Brain microvascular endothelial cell (primary cell): ENCODE results near the gene FSTL4.

ENCODE experiments used
- DNase-seq: peaks from one replicate; pipeline ENCODE4 v3.0.0-alpha.2; 2020
- H3K27ac ChIP-seq: fragments of 250-450 bp; sonication (Bioruptor Pico); 2 replicates; pipeline ENCODE4 v1.5.1; 2020; ENCODE audit warnings: mild to moderate bottlenecking, moderate library complexity
- H3K27me3 ChIP-seq: fragments of 250-450 bp; sonication (Bioruptor Pico); replicated peaks from 2 replicates; pipeline ENCODE4 v1.5.1; 2020; ENCODE audit warnings: mild to moderate bottlenecking
- H3K36me3 ChIP-seq: fragments of 250-450 bp; sonication (Bioruptor Pico); replicated peaks from 2 replicates; pipeline ENCODE4 v1.5.1; 2020; ENCODE audit warnings: mild to moderate bottlenecking
- H3K4me3 ChIP-seq: 2 replicates; pipeline ENCODE4 v1.5.1; 2011; ENCODE audit warnings: low read depth, mild to moderate bottlenecking, control low read depth, low read length, moderate library complexity
- in situ Hi-C: cut with HindIII; loops from 2 replicates; pipeline ENCODE4 v1.10.0; 2017; ENCODE audit warnings: low sequenced_read_pairs, low pct_ligation_motif_present
- TF ChIP-seq, protein P1 (sequence below): IDR thresholded peaks from 2 replicates; pipeline ENCODE4 v1.5.1; 2011; ENCODE audit warnings: low read depth, mild to moderate bottlenecking, moderate library complexity, low read length, control low read depth, inconsistent platforms; ENCODE audit errors: missing control alignments

The FSTL4 gene

GRCh38 chr5:133321833-133322420 is 290.4 kb downstream of the FSTL4 start:
- no peaks in the 10 kb centered on the region for H3K27me3 ChIP-seq
- H3K36me3 ChIP-seq: no peaks in the 10 kb centered on the region
- no peak for DNase-seq
- H3K27ac ChIP-seq: no peak overlapping the region
- no peak overlapping the region for H3K4me3 ChIP-seq
- TF ChIP-seq, protein P1, sequence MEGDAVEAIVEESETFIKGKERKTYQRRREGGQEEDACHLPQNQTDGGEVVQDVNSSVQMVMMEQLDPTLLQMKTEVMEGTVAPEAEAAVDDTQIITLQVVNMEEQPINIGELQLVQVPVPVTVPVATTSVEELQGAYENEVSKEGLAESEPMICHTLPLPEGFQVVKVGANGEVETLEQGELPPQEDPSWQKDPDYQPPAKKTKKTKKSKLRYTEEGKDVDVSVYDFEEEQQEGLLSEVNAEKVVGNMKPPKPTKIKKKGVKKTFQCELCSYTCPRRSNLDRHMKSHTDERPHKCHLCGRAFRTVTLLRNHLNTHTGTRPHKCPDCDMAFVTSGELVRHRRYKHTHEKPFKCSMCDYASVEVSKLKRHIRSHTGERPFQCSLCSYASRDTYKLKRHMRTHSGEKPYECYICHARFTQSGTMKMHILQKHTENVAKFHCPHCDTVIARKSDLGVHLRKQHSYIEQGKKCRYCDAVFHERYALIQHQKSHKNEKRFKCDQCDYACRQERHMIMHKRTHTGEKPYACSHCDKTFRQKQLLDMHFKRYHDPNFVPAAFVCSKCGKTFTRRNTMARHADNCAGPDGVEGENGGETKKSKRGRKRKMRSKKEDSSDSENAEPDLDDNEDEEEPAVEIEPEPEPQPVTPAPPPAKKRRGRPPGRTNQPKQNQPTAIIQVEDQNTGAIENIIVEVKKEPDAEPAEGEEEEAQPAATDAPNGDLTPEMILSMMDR: no peak
- in situ Hi-C loops: no loop called here

DNA sequence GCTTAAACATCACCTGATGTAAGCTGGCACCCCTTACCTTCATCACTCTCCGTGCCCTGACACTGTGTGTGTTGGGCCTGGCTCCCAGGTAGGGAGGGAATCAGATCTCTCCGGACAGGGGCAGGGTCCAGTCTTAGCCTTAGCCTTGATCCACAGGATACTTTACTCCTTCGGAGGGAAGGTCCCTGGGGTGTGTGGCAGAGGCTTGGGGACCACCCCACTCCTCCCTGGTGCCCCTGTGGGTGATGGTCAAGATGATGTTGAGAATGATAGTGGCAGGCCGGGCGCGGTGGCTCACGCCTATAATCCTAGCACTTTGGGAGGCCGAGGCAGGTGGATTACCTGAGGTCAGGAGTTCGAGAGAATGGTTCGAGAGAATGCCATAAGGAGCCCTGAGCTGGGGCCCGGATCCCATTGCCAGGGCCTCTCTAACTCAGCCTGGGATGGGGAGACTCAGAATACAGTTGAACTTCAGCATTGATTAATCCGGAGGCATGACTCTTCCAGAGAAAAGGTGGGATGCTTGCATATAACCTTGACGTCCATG is 291.0 kb downstream of the FSTL4 start:
- H3K4me3 ChIP-seq: no peak overlapping the region
- H3K27me3 ChIP-seq: peaks cover 2% of the 10 kb centered on the region
- no peak for DNase-seq
- no peak overlapping the region for H3K27ac ChIP-seq
- TF ChIP-seq, protein P1: no peak
- in situ Hi-C loops: no loop called here
- H3K36me3 ChIP-seq: no peaks in the 10 kb centered on the region

DNA sequence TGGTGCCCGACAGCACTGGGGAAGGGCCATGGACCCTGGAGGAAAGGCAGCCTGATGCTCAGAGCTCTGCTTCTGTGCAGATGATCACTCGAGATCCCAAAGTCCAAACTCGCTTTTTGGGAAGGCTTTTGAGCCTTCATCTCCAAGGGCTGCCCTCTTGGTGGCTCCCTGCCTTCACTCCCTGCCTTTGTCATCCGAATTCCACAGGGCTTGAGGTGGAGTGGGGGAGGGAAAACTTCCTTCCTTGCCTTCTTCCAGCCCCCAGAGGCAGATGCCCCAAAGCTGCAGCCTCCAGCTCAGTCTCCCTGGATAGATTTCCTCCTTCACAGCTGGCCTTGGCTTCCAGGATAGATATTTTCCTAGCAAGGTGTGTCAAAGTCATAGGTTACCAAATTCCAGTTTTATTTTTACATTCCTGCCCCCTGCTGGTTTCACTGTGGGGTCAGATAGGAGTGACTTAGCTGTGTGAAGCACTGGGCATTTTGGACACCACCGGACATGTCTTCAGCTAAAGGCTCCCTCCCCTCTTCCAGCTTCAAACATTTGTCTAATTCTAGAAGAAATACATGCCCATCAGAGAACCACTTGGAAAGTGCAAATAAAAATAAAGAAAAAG is 292.3 kb downstream of the FSTL4 start:
- H3K36me3 ChIP-seq: no peaks in the 10 kb centered on the region
- no peak overlapping the region for H3K4me3 ChIP-seq
- in situ Hi-C loops: no loop called here
- TF ChIP-seq, protein P1: peak; percentile 29
- DNase-seq: no peak
- H3K27ac ChIP-seq: no peak overlapping the region
- H3K27me3 ChIP-seq: peaks cover 2% of the 10 kb centered on the region

DNA sequence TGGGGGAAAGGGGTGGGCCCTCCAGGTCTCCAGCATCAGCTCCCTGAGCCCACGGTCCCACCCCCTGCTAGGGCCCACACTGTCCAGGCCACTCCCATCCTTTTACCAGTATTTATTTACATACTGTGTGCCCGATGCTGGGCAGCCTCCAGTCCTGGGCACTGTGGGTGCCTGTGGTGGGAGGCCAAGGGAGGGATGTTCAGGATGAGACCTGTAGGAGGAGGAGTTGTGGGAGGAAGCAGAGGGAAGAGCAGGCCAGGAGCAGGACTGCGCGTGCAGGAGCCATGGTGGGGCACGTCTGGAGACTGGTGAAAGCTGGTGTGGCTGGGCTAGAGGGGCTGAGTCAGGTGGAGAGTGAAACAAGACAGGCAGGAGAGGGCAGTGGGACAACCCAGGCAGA is 293.1 kb downstream of the FSTL4 start:
- TF ChIP-seq, protein P1: no peak
- Histone ChIP-seq H3K36me3 (no peaks in the 10 kb centered on the region), H3K4me3 (no peak overlapping the region), H3K27ac (no peak overlapping the region), H3K27me3 (peaks cover 2% of the 10 kb centered on the region)
- no peak for DNase-seq
- in situ Hi-C loops: no loop called here

- Histone ChIP-seq H3K4me3 (no peak overlapping the region), H3K36me3 (no peaks in the 10 kb centered on the region), H3K27ac (no peak overlapping the region), H3K27me3 (peaks cover 2% of the 10 kb centered on the region)
- no peak for DNase-seq
- TF ChIP-seq, protein P1: no peak
- in situ Hi-C loops: no loop called here
These were observed 294.8 kb downstream of the FSTL4 start for GRCh38 chr5:133317558-133317957.
